GM19035 (cell line): ENCODE data around the gene CALR.
A peak's percentile ranks its signal among the peaks of the same experiment; 100 is the strongest.
"Not testable (repeated sequence)": the region's sequence is repeated elsewhere in the genome, so short reads cannot be mapped to it uniquely, and the experiment has no call there.

ENCODE experiments used
- ATAC-seq: cut with Tn5 transposase; IDR thresholded peaks from one replicate; pipeline ENCODE4 v1.9.1; 2021; ENCODE audit not compliant: unreplicated experiment

The CALR gene

DNA sequence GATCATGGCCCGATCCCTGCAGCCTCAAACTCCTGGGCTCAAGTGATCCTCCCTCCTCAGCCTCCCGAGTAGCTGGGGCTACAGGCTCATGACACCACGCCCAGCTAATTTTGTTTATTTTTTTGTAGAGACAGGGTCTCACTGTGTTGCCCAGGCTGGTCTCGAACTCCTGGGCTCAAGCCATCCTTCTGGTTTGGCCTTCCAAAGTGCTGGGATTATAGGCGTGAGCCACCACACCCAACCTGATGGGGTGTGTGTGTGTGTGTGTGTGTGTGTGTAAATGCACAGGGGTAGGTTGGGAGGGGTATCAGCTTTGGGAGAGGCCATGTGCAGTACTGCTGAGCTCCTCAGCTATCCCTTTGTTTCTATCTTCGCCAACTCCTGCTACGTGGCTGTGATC is 37.7 kb downstream of the CALR start:
- ATAC-seq: not testable (repeated sequence)

GRCh38 chr19:12979974-12980373 is 41.6 kb downstream of the CALR start:
- no peak for ATAC-seq

GRCh38 chr19:12982648-12983047 is 44.2 kb downstream of the CALR start:
- no peak for ATAC-seq

DNA sequence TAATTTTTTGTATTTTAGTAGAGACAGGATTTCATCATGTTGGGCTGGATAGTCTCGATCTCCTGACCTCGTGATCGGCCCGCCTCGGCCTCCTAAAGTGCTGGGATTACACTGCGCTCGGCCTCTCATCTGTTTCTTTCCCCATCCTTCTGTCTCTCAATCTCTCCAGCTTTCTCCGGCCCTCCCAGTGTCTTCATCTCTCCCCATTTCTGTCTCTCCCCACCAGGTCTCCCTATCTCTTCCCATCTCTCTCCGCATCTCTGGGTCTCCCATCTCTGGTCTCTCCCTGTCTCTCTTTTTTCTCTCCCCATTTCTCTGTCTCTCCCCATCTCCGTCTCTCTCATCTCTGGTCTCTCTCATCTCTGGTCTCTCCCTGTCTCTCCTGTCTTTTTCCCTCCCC is 44.7 kb downstream of the CALR start:
- ATAC-seq: no peak

DNA sequence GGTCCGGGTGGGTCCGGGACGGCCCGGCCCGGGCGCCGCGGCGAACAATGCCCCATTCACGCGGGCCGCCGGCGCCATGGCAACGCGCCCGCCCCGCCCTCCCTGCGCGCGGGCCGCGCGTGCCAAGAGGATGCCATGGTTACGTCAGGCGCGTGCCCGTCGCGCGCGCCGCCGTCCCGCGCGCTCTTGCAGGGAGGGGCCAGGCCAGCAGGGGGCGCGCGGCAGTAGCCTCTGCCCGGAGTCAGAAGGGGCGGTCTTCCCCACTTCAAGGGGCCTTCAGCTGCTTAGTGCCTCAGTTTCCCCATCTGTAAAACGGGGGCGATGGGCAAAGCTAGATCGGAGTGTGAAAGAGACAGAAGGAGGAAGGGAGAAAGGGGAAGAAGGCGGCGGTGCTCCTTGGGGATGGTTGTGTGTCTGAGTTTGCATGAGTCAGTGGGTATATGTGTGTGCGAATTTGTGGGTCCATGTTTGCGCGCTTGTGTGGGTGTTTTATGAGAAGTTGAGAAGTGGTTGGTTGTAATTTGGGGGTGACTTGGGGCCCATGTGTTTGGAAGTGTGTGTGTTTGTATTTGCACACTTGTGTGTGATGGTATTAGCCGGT is 45.2 kb downstream of the CALR start:
- ATAC-seq: peak; percentile 52

DNA sequence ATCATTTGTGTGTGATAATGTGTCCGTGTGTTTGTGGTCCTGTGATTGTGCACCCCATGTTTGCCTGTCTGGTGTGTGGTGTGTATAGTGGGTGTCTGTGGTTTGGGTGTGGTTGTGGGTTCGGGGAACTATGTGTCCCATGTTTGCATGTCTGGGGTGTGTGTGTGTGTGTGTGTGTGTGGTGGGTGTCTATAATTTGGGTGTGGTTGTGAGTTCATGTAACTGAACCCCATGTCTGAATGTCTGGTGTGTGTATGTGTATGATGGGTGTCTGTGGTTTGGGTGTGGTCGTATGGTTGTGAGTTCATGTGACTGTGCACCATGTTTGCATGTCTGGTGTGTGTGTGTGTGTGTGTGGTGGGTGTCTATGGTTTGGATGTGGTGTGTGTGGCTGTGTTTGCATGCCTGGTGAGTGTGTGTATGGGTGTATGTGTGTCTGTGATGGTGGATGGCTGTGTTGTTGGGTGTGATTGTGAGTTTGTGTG is 45.8 kb downstream of the CALR start:
- no peak for ATAC-seq

DNA sequence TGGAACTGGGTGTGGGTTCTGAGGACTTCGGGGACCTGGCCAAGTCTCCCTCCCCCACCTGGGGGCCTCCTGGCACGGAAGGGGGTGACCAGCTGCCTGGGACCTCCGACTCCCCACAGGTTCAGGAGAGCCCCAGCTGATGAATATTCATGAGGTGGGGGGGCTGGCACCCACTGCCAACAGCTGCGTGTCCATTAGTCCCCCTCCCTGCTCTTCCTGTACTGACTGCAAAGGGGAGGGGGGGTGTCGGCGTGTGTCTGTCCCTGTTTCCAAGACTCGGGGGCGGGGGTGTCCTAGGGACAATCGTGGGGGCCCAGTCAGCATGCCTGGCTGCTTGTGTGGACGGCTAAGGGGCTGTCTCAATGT is 46.3 kb downstream of the CALR start:
- ATAC-seq: no peak

- ATAC-seq: no peak
Measured at GRCh38 chr19:12985049-12985776, 46.8 kb downstream of the CALR start.

DNA sequence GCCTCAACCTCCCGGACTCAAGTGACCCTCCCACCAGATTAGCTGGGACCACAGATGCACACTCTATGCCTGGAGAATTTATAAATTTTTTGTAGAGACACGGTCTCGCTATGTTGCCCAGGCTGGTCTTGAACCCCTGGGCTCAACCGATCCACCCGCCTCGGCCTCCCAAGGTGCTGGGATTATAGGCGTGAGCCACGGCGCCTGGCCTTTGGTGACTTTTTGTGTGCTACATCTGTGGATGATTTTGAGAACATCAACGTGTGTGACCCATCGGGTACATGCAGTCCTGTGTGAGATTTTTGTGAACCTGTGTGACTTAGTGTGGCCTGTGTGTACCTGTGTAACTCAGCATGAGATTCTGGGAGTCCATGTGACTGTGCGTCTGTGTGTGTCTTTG is 48.3 kb downstream of the CALR start:
- no peak for ATAC-seq

- no peak for ATAC-seq
Measured at GRCh38 chr19:12987190-12987589, 48.8 kb downstream of the CALR start.

DNA sequence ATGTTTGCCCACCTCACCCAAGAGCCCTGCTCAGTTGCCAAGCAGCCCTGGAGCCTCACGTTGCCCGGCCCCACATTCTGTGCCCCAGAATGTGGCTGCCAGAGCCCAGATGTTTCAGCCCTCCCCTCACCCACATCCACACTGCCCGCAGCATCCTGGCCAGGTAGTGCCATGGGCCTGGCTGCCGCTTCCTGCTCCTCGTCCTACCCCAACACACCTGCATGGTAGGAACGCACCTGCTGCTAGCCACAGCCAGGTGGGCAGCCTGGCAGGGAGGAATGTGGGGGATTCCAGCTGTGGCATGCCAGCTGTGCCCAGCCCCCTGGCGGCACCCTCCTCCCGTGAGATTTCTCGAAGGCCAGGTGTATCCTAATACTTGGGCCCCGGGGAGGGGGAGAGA is 49.4 kb downstream of the CALR start:
- no peak for ATAC-seq

DNA sequence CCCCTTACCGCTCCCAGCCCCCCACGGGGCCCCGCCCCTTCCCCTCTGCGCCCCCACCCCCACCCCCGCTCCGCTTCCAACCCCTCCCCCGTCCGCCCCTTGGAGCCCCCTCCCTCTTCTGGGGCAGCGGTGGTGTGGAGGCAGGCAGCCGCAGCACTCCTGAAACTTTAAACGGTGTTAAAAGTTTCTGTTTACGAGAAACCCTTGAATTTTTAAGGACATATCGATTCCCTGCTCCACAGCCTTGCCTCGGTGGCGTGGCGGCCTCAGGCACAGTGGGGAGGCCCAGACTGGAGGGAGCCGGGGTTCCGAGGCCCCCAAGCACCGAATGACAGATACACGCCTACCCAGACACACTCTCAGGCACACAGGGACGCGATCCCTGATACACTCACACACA is 52.0 kb downstream of the CALR start:
- ATAC-seq: no peak

DNA sequence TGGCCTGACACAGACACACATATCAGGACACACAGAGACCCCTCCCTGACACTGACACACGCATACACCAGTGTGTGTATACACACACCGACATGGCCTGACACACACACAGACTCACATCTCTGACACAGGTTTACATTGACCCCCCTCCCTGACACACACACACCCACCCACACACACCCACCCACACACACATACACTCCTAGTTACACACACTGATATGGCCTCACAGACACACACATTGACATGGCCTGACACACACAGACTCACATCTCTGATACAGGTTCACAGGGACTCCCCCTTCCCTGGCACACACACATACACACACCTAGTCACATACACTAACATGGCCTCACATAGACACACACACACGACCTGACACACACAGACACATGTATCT is 52.4 kb downstream of the CALR start:
- no peak for ATAC-seq

DNA sequence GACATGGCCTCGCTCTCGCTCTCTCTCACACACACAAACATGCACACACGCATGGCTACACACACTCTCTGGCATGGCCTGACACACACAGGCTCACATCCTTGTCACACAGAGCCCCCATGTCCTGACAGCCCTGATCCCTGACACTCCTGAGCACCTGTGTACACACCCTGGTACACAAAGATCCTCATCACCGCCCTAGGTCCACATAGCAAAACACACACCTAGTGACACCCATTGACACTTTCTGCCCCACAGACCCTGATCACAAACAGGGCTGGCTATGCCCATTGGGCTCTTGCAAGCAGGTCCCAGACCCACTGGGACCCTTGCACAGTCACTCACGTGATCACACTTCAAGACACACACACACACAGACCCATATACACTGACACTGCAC is 52.9 kb downstream of the CALR start:
- ATAC-seq: no peak

DNA sequence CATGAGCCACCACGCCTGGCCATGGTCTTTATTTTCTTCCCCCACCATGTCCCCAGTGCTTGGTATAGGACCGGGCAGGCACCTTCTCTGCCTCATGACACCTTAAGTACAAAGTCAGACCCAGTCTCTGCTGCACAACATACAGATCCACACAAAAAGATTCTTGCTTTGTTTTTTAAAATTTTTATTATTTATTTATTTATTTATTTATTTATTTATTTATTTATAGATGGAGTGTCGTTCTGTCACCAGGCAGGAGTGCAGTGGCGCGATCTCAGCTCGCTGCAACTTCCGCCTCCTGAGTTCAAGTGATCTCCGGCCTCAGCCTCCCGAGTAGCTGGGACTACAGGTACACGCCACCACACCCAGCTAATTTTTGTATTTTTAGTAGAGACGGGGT is 54.3 kb downstream of the CALR start:
- ATAC-seq: no peak

DNA sequence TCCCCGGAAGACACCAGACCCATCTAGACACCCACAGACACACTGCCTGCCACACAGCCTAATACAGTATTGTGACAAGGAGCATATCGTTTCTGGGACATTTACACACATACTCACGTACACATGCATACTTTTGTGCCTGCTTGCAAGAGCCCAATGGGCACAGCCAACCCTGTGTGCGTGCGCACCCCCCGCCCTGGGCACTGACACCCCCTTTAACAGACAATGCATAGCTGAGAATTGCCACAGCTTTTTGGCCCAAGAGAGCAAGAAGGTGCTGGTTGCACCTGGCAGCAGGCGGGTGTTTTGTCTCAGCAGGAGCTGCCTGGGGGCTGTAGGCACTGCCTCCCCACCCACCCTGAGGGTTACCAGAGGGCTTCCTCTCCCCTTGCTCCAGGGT is 55.2 kb downstream of the CALR start:
- ATAC-seq: no peak
